GOT3 (cell line): ENCODE results near the gene TNFSF11.

Experiments used
- DNase-seq: peaks from one replicate; lab custom pipeline; 2025; ENCODE audit warnings: mixed read lengths; lab: John Stamatoyannopoulos, UW

Gene TNFSF11

DNA sequence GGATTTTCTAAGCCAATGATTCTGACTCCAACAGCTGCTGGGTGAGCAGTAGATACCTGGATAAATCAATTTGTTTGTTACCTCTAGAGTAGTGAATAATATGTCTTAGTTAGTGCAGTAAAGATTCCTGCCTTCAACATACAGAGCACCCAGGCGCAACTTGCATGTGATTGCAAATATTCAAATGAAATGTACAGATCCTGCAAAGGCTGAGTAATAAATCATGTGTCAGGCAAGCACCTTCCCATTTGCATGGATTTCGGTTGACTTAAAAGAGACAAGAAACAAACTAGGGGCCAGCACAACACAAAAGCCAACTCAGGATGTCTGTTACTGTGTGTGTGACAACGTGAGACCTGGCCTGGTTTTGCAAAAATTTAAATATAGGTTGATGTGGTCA, 79.7 kb downstream of the TNFSF11 start:
- no peak for DNase-seq

DNA sequence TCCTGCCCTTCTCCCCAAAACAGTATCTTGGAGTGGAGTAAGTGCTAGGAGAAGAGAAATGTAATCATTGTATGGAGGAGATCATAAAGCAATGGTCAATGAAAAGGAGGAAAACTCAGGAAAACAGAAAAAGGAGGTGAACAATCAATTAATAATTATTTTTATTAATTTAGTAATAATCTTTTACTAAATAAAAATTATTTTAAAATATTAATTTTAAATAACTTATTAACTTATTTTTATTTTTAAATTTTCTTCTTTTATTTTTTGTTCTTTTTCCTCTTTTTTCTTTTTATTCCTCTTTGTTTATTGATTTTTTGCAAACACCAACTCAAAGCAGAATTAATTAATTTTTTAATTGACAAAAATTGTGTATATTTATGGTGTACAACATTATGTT, 80.3 kb downstream of the TNFSF11 start:
- DNase-seq, result no peak

- DNase-seq, result no peak
Measured at GRCh38 chr13:42654722-42655121, 80.8 kb downstream of the TNFSF11 start.

GRCh38 chr13:42656161-42656560, 82.2 kb downstream of the TNFSF11 start:
- DNase-seq, result no peak

DNA sequence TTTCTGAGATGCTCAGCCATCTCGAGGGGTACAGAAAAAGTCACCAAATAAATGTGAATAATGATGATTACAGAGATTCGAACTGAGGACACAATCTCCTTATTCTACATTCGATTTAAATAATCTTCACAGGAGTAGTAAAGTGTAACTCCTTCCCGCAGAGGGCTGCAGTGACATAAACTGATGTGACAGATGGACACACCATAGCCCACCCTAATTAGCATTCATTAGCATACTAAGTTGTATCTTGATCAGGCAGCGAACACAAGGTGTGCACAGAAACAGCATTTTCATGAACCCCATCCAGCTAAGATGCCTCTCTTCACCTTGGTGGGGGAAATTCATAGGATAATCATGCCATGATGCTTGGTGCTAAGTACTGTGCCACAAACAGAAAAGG, 83.0 kb downstream of the TNFSF11 start:
- no peak for DNase-seq
